NT2/D1 (cell line): Measurements from ENCODE around the gene FREY1.

ENCODE experiments used
- SUZ12 ChIP-seq: IDR thresholded peaks from 2 replicates; pipeline ENCODE4 v1.6.1; 2011; ENCODE audit not compliant: insufficient read length, insufficient read depth; ENCODE audit errors: extremely low read depth
- YY1 ChIP-seq: IDR thresholded peaks from 2 replicates; pipeline ENCODE4 v1.6.1; 2011; ENCODE audit not compliant: insufficient read length, insufficient read depth
- ZNF274 ChIP-seq: IDR thresholded peaks from 2 replicates; pipeline ENCODE4 v1.6.1; 2011; ENCODE audit warnings: mild to moderate bottlenecking, low read depth, low read length

GRCh38 chr11:45906096-45906682 is 882 bp downstream of the FREY1 start:
- TF ChIP-seq YY1, result no peak
- no peak for TF ChIP-seq ZNF274
- no peak for TF ChIP-seq SUZ12
